GM19043 (cell line): ENCODE results near the gene KLHDC10.
"Not testable (repeated sequence)": the region's sequence is repeated elsewhere in the genome, so short reads cannot be mapped to it uniquely, and the experiment has no call there.

Experiments
- ATAC-seq: cut with Tn5 transposase; IDR thresholded peaks from one replicate; pipeline ENCODE4 v1.9.1; 2021; ENCODE audit warnings: low read depth; ENCODE audit not compliant: unreplicated experiment

The KLHDC10 gene, protein sequence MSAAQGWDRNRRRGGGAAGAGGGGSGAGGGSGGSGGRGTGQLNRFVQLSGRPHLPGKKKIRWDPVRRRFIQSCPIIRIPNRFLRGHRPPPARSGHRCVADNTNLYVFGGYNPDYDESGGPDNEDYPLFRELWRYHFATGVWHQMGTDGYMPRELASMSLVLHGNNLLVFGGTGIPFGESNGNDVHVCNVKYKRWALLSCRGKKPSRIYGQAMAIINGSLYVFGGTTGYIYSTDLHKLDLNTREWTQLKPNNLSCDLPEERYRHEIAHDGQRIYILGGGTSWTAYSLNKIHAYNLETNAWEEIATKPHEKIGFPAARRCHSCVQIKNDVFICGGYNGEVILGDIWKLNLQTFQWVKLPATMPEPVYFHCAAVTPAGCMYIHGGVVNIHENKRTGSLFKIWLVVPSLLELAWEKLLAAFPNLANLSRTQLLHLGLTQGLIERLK

DNA sequence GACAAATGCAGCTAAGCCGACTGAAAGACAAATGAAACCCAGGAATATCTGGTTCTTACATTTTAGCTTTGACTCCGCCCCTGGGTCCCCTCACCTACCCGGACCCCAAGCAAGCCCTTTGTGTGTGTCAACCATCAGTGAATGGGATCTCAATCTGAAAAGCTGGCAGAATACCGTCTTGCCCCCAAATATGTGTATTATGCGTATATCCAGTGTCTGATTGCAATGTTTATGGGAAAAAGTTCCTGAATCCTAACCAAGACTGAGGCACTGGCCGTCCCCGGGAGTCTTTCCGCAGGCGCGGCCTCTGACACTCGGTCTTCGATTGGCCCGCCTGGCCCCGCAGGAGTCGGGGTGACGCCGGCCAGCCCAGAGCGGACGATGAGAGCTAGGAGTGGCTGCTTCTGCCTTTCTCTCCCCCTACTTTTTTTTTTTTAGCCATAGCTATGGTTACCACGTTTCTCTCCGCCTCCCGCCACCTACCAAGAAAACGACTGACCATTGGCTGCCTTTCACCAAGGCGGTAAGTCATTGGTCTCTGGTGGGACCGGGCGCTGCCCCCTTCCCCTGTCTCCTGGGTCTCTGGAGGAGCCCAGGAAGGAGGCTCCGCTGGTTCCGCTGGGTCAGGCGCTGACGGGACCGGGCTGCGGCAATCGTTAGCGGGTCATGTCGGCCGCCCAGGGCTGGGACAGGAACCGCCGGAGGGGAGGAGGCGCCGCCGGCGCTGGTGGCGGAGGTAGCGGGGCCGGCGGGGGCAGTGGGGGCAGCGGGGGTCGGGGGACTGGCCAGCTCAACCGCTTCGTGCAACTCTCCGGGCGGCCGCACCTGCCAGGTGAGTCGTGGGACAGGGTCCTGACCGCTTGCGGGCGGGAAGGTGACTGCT is at the start of gene KLHDC10:
KLHDC10 (plus strand) TSS at position 557 of the 883 bp plus-strand sequence; CDS start at position 667, 110 bp downstream.
- ATAC-seq, result peak; percentile 98

GRCh38 chr7:130021105-130021834 is 49.1 kb upstream of the KLHDC10 start:
- no peak for ATAC-seq

- ATAC-seq, result no peak
These were observed 48.2 kb upstream of the KLHDC10 start for GRCh38 chr7:130022115-130022514.

- ATAC-seq, result no peak
These were observed 47.6 kb upstream of the KLHDC10 start for GRCh38 chr7:130022623-130023175.

- no peak for ATAC-seq
These were observed 45.9 kb upstream of the KLHDC10 start for GRCh38 chr7:130024390-130024789.

GRCh38 chr7:130032698-130033097 is 37.6 kb upstream of the KLHDC10 start:
- no peak for ATAC-seq

- ATAC-seq, result no peak
These were observed 32.6 kb upstream of the KLHDC10 start for GRCh38 chr7:130037703-130038102.

DNA sequence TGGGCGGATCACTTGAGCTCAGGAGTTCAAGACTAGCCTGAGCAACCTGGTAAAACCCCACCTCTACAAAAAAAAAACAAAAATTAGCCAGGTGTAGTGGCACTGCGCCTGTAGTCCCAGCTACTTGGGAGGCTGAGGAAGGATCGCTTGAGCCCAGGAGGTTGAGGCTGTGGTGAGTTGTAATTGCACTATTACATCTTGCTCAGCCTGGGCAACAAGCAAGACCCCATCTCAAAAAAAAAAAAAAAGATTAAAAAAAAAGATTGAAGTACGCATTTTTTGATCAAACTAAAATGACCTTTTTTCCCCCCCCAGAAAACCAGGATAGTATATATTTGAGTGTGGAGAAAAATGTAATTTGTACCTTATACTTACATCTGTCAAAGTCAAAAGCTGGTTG is 29.8 kb upstream of the KLHDC10 start:
- ATAC-seq, result no peak

- no peak for ATAC-seq
These were observed 22.5 kb upstream of the KLHDC10 start for GRCh38 chr7:130047831-130048230.

DNA sequence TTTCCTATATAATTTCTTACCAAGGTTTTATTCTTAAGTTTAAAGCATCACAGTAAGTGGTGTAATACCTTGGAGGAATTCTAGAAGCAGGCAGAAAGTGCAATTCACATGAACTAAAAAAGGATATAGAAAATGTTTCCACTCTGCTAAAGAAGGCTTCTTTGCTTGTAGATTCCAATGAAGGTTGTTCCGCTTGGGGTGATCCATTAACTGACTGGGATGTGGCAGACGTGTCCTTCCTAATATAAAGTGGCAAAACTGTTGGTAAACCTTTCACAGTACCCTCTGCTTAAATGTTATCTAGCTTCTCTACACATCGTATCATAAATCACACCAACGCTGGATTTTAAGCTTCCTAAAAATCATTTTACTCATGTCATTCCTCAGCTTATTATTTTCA is 21.4 kb upstream of the KLHDC10 start:
- no peak for ATAC-seq

- not testable (repeated sequence) for ATAC-seq
These were observed 18.1 kb upstream of the KLHDC10 start for GRCh38 chr7:130052250-130052649.

GRCh38 chr7:130055198-130055597 is 15.1 kb upstream of the KLHDC10 start:
- not testable (repeated sequence) for ATAC-seq

- ATAC-seq, result no peak
These were observed 8.1 kb upstream of the KLHDC10 start for GRCh38 chr7:130062246-130062645.

- no peak for ATAC-seq
These were observed 7.3 kb upstream of the KLHDC10 start for GRCh38 chr7:130063036-130063435.

DNA sequence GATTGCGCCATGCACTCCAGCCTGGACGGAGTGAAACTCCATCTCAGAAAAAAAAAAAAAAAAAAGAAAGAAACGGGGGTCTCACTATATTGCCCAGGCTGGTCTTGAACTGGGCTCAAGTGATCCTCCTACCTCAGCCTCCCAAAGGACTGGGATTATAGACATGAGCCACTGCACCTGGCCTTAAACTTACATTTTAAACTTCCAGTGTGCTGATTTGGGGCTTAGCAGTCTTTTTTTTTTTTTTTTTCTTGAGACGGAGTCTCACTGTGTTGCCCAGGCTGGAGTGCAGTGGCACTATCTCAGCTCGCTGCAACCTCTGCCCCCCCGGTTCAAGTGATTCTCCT is 5.8 kb upstream of the KLHDC10 start:
- not testable (repeated sequence) for ATAC-seq

DNA sequence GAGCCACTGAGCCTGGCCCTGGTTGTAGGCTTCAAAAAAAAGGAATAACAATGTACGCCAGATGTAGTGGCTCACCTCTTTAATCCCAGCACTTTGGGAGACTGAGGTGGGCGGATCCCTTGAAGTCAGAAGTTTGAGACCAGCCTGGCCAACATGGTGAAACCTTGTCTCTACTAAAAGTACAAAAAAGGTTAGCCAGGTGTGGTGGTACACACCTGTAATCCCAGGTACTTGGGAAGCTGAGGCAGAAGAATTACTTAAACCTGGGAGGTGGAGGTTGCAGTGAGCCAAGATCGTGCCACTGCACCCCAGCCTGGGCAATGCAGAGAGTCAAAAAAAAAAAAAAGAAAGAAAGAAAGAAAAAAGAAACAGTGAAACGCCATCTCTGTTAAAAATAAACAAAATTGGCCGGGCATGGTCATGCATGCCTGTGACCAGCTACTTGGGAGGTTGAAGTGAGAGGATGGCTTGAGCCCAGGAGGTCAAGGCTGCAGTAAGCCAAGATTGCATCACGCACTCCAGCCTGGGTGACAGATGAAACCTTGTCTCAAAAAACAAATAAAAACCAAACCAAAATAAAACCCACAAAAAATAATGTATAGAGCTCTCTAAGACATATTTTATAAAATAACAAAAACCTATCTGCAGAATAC is 4.7 kb upstream of the KLHDC10 start:
- no peak for ATAC-seq

GRCh38 chr7:130069179-130069977 is 956 bp upstream of the KLHDC10 start:
- ATAC-seq, result no peak

DNA sequence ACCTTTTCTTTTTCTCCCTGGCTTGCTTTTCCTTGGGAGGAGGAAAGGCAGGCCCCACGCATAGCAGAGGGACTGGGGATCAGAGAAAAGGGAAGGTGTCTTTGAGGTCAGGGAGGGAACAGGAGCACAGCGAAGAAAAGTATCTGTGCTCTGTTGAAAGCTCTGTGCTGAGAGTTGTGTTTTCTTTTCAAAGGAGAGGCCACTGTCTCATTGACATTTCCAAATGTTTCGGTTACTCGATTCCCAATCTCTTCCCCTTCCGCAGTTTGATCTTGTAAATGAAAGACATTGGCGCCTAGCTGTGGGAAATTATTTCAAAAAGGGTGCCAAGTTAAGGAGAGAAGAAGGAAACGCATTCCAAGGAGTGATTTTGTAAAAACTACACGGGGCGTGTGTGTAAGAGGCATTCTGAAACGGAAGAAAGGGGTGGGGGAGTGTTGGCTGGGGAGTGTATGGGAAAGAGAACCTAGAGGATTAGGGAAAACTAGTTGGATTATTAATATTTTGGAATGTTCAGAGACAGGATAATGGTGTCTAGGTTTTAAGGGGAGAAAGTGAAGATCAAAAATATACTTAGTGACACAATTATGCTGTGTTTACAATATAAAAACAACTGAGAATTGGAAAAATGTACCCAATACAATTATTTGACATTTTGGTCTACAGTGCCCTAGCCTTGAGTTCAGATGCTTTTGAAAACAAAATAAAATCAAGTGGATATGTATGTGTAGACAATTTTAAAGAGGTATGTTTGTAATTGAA is 708 bp downstream of the KLHDC10 start:
- ATAC-seq, result no peak
